HepG2 (cell line): ENCODE data around the gene KLF16. TPM values are rescaled to one million over a fixed set of nuclear protein-coding genes. Genes with fewer than 3 reads are reported as not detected.
A peak's percentile ranks its signal among the peaks of the same experiment; 100 is the strongest.

ENCODE experiments used
- ATF7 ChIP-seq, 2 experiments: fragments of 450-650 bp in 1 of 2; sonication (generic) in 1 of 2; formaldehyde crosslinking in 1 of 2; IDR thresholded peaks; 2 replicates each; pipeline versions ENCODE4 v1.4.0 to v1.6.1; 2016 to 2020; ENCODE audit warnings: antibody characterized with exemption in 1 of 2, mild to moderate bottlenecking in 1 of 2, missing genetic modification reagents in 1 of 2
- CHD4 ChIP-seq: fragments of 200-600 bp; sonication (generic); IDR thresholded peaks from 2 replicates; pipeline ENCODE4 v1.7.0; 2017; ENCODE audit warnings: mild to moderate bottlenecking, low read length, borderline replicate concordance
- EED ChIP-seq: sonication (generic); formaldehyde crosslinking; IDR thresholded peaks from 2 replicates; pipeline ENCODE4 v1.5.0; 2020; ENCODE audit warnings: mild to moderate bottlenecking, missing genetic modification reagents
- ELF1 ChIP-seq: sonication (generic); formaldehyde crosslinking; IDR thresholded peaks from 2 replicates; pipeline ENCODE4 v1.4.0; 2020; ENCODE audit warnings: missing genetic modification reagents
- HES4 ChIP-seq: sonication (generic); formaldehyde crosslinking; IDR thresholded peaks from 2 replicates; pipeline ENCODE4 v1.9.0; 2021; ENCODE audit warnings: mild to moderate bottlenecking, missing genetic modification reagents, borderline replicate concordance
- HOXD1 ChIP-seq: sonication (generic); formaldehyde crosslinking; IDR thresholded peaks from 2 replicates; pipeline ENCODE4 v1.5.0; 2020; ENCODE audit warnings: missing genetic modification reagents
- KDM4B ChIP-seq: sonication (generic); formaldehyde crosslinking; IDR thresholded peaks from 2 replicates; pipeline ENCODE4 v1.4.0; 2020; ENCODE audit warnings: missing genetic modification reagents
- NR2F6 ChIP-seq, 2 experiments: IDR thresholded peaks; 2 replicates each; pipeline ENCODE4 v1.6.1; 2016; ENCODE audit warnings: antibody characterized with exemption in 1 of 2, mild to moderate bottlenecking in 1 of 2
- PCBP1 ChIP-seq: fragments of 200-400 bp; formaldehyde crosslinking; IDR thresholded peaks from 2 replicates; pipeline ENCODE4 v1.6.1; 2017; ENCODE audit warnings: mild to moderate bottlenecking, low read depth, low read length, borderline replicate concordance
- SP1 ChIP-seq, 2 experiments: fragments of 450-650 bp in 1 of 2; sonication (generic) in 1 of 2; formaldehyde crosslinking in 1 of 2; IDR thresholded peaks; 2 replicates each; pipeline versions ENCODE4 v1.4.0 to v1.6.1; 2016 to 2020; ENCODE audit warnings: missing genetic modification reagents in 1 of 2
- ZFP1 ChIP-seq: IDR thresholded peaks from 2 replicates; pipeline ENCODE4 v1.6.1; 2016
- ZNF101 ChIP-seq: sonication (generic); formaldehyde crosslinking; IDR thresholded peaks from 2 replicates; pipeline ENCODE4 v1.4.0; 2020; ENCODE audit warnings: mild to moderate bottlenecking, low read depth, missing genetic modification reagents, borderline replicate concordance
- ZNF331 ChIP-seq: sonication (generic); formaldehyde crosslinking; IDR thresholded peaks from 2 replicates; pipeline ENCODE4 v1.4.0; 2020; ENCODE audit warnings: missing genetic modification reagents
- ZNF619 ChIP-seq: sonication (generic); formaldehyde crosslinking; IDR thresholded peaks from 2 replicates; pipeline ENCODE4 v1.4.0; 2020; ENCODE audit warnings: mild to moderate bottlenecking, missing genetic modification reagents
- ZNF75D ChIP-seq: sonication (generic); formaldehyde crosslinking; IDR thresholded peaks from 2 replicates; pipeline ENCODE4 v1.8.1; 2023; ENCODE audit warnings: missing genetic modification reagents, mild to moderate bottlenecking, borderline replicate concordance
- ZNF879 ChIP-seq: sonication (generic); formaldehyde crosslinking; IDR thresholded peaks from 2 replicates; pipeline ENCODE4 v1.8.1; 2023; ENCODE audit warnings: missing genetic modification reagents
- polyA plus RNA-seq, 8 experiments: library from polyadenylated mRNA; depleted of rRNA in 3 of 8; stranded (reverse) in 7 of 8; unstranded in 1 of 8; fragments of >200 nt; fragmentation: Illumina TruSeq in 4 of 8; extraction: Trizol in 4 of 8; gene quantifications; 2 replicates each; pipeline versions ENCODE4 v1.2.1 to v1.2.3, GENCODE V29; 2011 to 2016; ENCODE audit warnings: low read depth in 4 of 8, missing spikeins in 1 of 8, mixed read lengths in 1 of 8; ENCODE audit not compliant: insufficient read depth in 1 of 8
- total RNA-seq, 5 experiments: library from RNA; depleted of rRNA; stranded (reverse); fragments of >200 nt; fragmentation: Illumina TruSeq; extraction: Trizol; gene quantifications; 2 replicates each; pipeline ENCODE4 v1.2.3, GENCODE V29; 2016; ENCODE audit warnings: low read depth in 1 of 5
- TF ChIP-seq, protein P1 (sequence below): sonication (generic); formaldehyde crosslinking; conservative IDR thresholded peaks from 2 replicates; pipeline ENCODE4 v1.8.0; 2022; ENCODE audit warnings: low read depth, missing genetic modification reagents
- TF ChIP-seq, protein P2 (sequence below): sonication (generic); formaldehyde crosslinking; IDR thresholded peaks from 2 replicates; pipeline ENCODE4 v1.4.0; 2020; ENCODE audit warnings: missing genetic modification reagents
- TF ChIP-seq, protein P3 (sequence below): sonication (generic); formaldehyde crosslinking; IDR thresholded peaks from 2 replicates; pipeline ENCODE4 v1.4.0; 2020; ENCODE audit warnings: missing genetic modification reagents
- TF ChIP-seq, protein P4 (sequence below): sonication (generic); formaldehyde crosslinking; IDR thresholded peaks from 2 replicates; pipeline ENCODE4 v1.5.1; 2020; ENCODE audit warnings: missing genetic modification reagents, mild to moderate bottlenecking, borderline replicate concordance

KLF16 gene
- total and polyA plus RNA-seq, 2 of the 13 experiments (the other 11 are each of a cell fraction or from before 2014, with no cell fraction given) = 3.5 to 6.7 TPM

GRCh38 chr19:1863638-1864479, 480 bp upstream of the KLF16 start (continued):
- TF ChIP-seq, protein P1, sequence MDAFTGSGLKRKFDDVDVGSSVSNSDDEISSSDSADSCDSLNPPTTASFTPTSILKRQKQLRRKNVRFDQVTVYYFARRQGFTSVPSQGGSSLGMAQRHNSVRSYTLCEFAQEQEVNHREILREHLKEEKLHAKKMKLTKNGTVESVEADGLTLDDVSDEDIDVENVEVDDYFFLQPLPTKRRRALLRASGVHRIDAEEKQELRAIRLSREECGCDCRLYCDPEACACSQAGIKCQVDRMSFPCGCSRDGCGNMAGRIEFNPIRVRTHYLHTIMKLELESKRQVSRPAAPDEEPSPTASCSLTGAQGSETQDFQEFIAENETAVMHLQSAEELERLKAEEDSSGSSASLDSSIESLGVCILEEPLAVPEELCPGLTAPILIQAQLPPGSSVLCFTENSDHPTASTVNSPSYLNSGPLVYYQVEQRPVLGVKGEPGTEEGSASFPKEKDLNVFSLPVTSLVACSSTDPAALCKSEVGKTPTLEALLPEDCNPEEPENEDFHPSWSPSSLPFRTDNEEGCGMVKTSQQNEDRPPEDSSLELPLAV = no peak
- TF ChIP-seq PCBP1 (0 out of 2 replicates have a peak, but pooled peaks have one; percentile 51), ZNF75D (CRISPR knock-in tag) (no peak), ATF7 (IDR thresholded peaks at IDR 0.05) (no peak), ATF7 (CRISPR knock-in tag; IDR thresholded peaks at IDR 0.05) (no peak), ELF1 (CRISPR knock-in tag) (peak; percentile 60), ZNF879 (CRISPR knock-in tag) (no peak), CHD4 (no peak), HES4 (peak; percentile 45; the same call in 1 of the 2 replicates), NR2F6 (IDR thresholded peaks at IDR 0.05) (peak; percentile 40; the same call in 1 of the 2 replicates), NR2F6 (CRISPR knock-in tag; IDR thresholded peaks at IDR 0.05) (peak; percentile 67), SP1 (IDR thresholded peaks at IDR 0.05) (no peak), SP1 (CRISPR knock-in tag; IDR thresholded peaks at IDR 0.05) (peak; percentile 62), ZNF619 (CRISPR knock-in tag) (0 out of 2 replicates have a peak, but pooled peaks have one; percentile 23), HOXD1 (0 out of 2 replicates have a peak, but pooled peaks have one; percentile 50), ZFP1 (CRISPR knock-in tag) (peak; percentile 12; the same call in 1 of the 2 replicates), KDM4B (CRISPR knock-in tag) (no peak), EED (CRISPR knock-in tag) (no peak), ZNF101 (no peak), ZNF331 (CRISPR knock-in tag) (no peak)
- TF ChIP-seq, protein P2, sequence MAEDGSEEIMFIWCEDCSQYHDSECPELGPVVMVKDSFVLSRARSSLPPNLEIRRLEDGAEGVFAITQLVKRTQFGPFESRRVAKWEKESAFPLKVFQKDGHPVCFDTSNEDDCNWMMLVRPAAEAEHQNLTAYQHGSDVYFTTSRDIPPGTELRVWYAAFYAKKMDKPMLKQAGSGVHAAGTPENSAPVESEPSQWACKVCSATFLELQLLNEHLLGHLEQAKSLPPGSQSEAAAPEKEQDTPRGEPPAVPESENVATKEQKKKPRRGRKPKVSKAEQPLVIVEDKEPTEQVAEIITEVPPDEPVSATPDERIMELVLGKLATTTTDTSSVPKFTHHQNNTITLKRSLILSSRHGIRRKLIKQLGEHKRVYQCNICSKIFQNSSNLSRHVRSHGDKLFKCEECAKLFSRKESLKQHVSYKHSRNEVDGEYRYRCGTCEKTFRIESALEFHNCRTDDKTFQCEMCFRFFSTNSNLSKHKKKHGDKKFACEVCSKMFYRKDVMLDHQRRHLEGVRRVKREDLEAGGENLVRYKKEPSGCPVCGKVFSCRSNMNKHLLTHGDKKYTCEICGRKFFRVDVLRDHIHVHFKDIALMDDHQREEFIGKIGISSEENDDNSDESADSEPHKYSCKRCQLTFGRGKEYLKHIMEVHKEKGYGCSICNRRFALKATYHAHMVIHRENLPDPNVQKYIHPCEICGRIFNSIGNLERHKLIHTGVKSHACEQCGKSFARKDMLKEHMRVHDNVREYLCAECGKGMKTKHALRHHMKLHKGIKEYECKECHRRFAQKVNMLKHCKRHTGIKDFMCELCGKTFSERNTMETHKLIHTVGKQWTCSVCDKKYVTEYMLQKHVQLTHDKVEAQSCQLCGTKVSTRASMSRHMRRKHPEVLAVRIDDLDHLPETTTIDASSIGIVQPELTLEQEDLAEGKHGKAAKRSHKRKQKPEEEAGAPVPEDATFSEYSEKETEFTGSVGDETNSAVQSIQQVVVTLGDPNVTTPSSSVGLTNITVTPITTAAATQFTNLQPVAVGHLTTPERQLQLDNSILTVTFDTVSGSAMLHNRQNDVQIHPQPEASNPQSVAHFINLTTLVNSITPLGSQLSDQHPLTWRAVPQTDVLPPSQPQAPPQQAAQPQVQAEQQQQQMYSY = no peak
- TF ChIP-seq, protein P3, sequence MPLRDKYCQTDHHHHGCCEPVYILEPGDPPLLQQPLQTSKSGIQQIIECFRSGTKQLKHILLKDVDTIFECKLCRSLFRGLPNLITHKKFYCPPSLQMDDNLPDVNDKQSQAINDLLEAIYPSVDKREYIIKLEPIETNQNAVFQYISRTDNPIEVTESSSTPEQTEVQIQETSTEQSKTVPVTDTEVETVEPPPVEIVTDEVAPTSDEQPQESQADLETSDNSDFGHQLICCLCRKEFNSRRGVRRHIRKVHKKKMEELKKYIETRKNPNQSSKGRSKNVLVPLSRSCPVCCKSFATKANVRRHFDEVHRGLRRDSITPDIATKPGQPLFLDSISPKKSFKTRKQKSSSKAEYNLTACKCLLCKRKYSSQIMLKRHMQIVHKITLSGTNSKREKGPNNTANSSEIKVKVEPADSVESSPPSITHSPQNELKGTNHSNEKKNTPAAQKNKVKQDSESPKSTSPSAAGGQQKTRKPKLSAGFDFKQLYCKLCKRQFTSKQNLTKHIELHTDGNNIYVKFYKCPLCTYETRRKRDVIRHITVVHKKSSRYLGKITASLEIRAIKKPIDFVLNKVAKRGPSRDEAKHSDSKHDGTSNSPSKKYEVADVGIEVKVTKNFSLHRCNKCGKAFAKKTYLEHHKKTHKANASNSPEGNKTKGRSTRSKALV (CRISPR knock-in tag) = no peak
- TF ChIP-seq, protein P4, sequence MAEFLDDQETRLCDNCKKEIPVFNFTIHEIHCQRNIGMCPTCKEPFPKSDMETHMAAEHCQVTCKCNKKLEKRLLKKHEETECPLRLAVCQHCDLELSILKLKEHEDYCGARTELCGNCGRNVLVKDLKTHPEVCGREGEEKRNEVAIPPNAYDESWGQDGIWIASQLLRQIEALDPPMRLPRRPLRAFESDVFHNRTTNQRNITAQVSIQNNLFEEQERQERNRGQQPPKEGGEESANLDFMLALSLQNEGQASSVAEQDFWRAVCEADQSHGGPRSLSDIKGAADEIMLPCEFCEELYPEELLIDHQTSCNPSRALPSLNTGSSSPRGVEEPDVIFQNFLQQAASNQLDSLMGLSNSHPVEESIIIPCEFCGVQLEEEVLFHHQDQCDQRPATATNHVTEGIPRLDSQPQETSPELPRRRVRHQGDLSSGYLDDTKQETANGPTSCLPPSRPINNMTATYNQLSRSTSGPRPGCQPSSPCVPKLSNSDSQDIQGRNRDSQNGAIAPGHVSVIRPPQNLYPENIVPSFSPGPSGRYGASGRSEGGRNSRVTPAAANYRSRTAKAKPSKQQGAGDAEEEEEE (CRISPR knock-in tag) = no peak
